GM12878 (cell line): ENCODE data around the gene KLC4. TPM values are rescaled to one million over a fixed set of nuclear protein-coding genes. Genes with fewer than 3 reads are reported as not detected.

ENCODE experiments used
- ATF3 ChIP-seq: IDR thresholded peaks from 2 replicates; pipeline ENCODE4 v1.6.1; 2011; ENCODE audit warnings: low read depth, mild to moderate bottlenecking, low read length, moderate library complexity, borderline replicate concordance; ENCODE audit errors: extremely low read depth
- ATF7 ChIP-seq: fragments of 450-650 bp; IDR thresholded peaks from 2 replicates; pipeline ENCODE4 v1.6.1; 2016; ENCODE audit warnings: low read depth, mild to moderate bottlenecking
- CHD4 ChIP-seq: fragments of 200-600 bp; sonication (generic); IDR thresholded peaks from 2 replicates; pipeline ENCODE4 v1.6.1; 2016; ENCODE audit warnings: mild to moderate bottlenecking
- CREM ChIP-seq: IDR thresholded peaks from 2 replicates; pipeline ENCODE4 v1.6.1; 2014; ENCODE audit warnings: antibody characterized with exemption, low read depth
- CTCF ChIP-seq, 3 experiments: IDR thresholded peaks in 2 of 3; conservative IDR thresholded peaks in 1 of 3; 2 replicates each; pipeline ENCODE4 v1.5.1; 2011; ENCODE audit warnings: low read depth in 3 of 3, low read length in 3 of 3, mild to moderate bottlenecking in 3 of 3, control low read depth in 2 of 3, moderate library complexity in 2 of 3, inconsistent platforms in 1 of 3, mixed read lengths in 1 of 3; ENCODE audit not compliant: control insufficient read depth in 2 of 3, insufficient read depth in 1 of 3; ENCODE audit errors: extremely low read depth in 1 of 3
- EP300 ChIP-seq, 2 experiments: fragments of 150-350 bp in 1 of 2; IDR thresholded peaks; 2 replicates each; pipeline ENCODE4 v1.6.1; 2011 to 2012; ENCODE audit warnings: low read depth in 2 of 2, low read length in 2 of 2, borderline replicate concordance in 1 of 2, improper control_type of control experiment in 1 of 2, inconsistent platforms in 1 of 2; ENCODE audit not compliant: control insufficient read depth in 1 of 2
- HDAC2 ChIP-seq: fragments of 200-600 bp; sonication (generic); IDR thresholded peaks from 2 replicates; pipeline ENCODE4 v1.6.1; 2017
- MLLT1 ChIP-seq: fragments of 450-650 bp; IDR thresholded peaks from 2 replicates; pipeline ENCODE4 v1.6.1; 2016; ENCODE audit warnings: mild to moderate bottlenecking
- PAX5 ChIP-seq: IDR thresholded peaks from 2 replicates; pipeline ENCODE4 v1.6.1; 2011; ENCODE audit warnings: low read depth, low read length, borderline replicate concordance
- PAX8 ChIP-seq: fragments of 450-650 bp; IDR thresholded peaks from 2 replicates; pipeline ENCODE4 v1.6.1; 2017; ENCODE audit warnings: mild to moderate bottlenecking, moderate library complexity
- RAD51 ChIP-seq: fragments of 450-650 bp; IDR thresholded peaks from 2 replicates; pipeline ENCODE4 v1.6.1; 2016; ENCODE audit warnings: moderate library complexity, mild to moderate bottlenecking, inconsistent platforms
- SIX5 ChIP-seq: IDR thresholded peaks from 2 replicates; pipeline ENCODE4 v1.6.1; 2011; ENCODE audit warnings: mild to moderate bottlenecking, low read depth, low read length, moderate library complexity; ENCODE audit not compliant: severe bottlenecking
- SKIL ChIP-seq: fragments of 450-650 bp; IDR thresholded peaks from 2 replicates; pipeline ENCODE4 v1.6.1; 2017; ENCODE audit warnings: mild to moderate bottlenecking, low read depth, inconsistent platforms; ENCODE audit not compliant: poor library complexity, severe bottlenecking
- TAF1 ChIP-seq: IDR thresholded peaks from 2 replicates; pipeline ENCODE4 v1.6.1; 2011; ENCODE audit warnings: mild to moderate bottlenecking, low read depth, low read length, borderline replicate concordance
- TBL1XR1 ChIP-seq: IDR thresholded peaks from 2 replicates; pipeline ENCODE4 v1.6.1; 2012; ENCODE audit warnings: low read depth, low read length, improper control_type of control experiment
- polyA plus RNA-seq, 11 experiments: library from polyadenylated mRNA; depleted of rRNA in 4 of 11; unstranded in 6 of 11; stranded (reverse) in 5 of 11; fragments of >200 nt; fragmentation: Nextera tagmentation in 4 of 11; fragmentation: Illumina TruSeq in 1 of 11; extraction: Ambion mirVana in 4 of 11; extraction: Trizol in 1 of 11; gene quantifications; 1 replicate in 1 of 11; 2 replicates in 10 of 11; pipeline versions ENCODE4 v1.2.1 to v1.2.3, GENCODE V29; 2011 to 2016; ENCODE audit warnings: inconsistent platforms in 2 of 11, missing spikeins in 2 of 11, low read depth in 1 of 11
- total RNA-seq, 4 experiments: library from RNA; depleted of rRNA in 3 of 4; stranded (reverse); fragments of >200 nt in 3 of 4; fragmentation: Illumina TruSeq in 1 of 4; extraction: Trizol in 1 of 4; gene quantifications; 2 replicates each; pipeline versions ENCODE4 v1.2.1 to v1.2.3, GENCODE V29; 2013 to 2021
- TF ChIP-seq, protein P1 (sequence below): fragments of 450-650 bp; IDR thresholded peaks from 2 replicates; pipeline ENCODE4 v1.6.1; 2016; ENCODE audit warnings: mild to moderate bottlenecking
- TF ChIP-seq, protein P2 (sequence below): IDR thresholded peaks from 2 replicates; pipeline ENCODE4 v1.6.1; 2012; ENCODE audit warnings: low read depth, low read length, improper control_type of control experiment

KLC4 gene
- total and polyA plus RNA-seq, 10 of the 15 experiments (the other 5 are each of a cell fraction or from before 2014, with no cell fraction given): 0.90 to 13.4 (median 6.9) TPM

DNA sequence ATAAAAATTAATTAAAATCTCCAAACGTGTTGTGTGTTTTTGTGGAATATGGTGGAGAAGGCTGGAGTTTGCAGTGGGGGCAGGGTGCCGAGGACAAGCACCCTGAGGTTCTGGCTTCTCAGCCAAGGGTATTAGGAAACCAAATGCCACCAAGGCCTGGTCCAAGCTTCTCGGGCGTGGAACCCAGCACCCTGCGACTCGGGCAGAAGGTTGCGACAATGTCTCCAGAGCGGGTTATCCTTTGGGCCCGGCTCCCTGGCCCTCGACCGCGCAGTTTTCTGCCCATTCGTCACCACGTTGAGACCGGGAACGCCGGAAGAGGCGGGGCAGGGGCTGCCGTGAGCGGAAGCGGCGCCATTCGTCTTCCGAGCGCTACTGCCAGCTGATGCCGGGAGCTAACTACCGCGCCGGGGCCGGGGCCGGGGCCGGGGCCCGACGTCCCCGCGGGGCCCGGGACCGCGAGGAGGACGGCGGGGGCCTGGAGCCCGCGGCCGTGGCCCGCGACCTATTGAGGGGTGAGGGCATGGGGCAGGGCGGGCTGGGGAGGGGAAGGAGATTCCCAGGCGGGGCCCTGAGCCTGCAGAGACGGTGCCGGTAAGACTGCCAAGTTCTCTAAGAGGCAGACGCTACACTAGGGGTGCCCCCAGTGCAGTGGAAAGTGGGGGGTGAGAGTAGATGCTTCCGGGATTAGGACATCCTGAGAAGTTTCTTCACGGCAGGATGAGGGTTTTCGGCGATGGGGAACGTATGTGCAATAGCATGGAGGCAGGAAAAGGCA is 38.0 kb upstream of the KLC4 start, which contains the start of gene RRP36 (continued):
- no peak for TF ChIP-seq MLLT1
- no peak for TF ChIP-seq PAX8
- no peak for TF ChIP-seq HDAC2
- no peak for TF ChIP-seq SIX5
- TF ChIP-seq, protein P1, sequence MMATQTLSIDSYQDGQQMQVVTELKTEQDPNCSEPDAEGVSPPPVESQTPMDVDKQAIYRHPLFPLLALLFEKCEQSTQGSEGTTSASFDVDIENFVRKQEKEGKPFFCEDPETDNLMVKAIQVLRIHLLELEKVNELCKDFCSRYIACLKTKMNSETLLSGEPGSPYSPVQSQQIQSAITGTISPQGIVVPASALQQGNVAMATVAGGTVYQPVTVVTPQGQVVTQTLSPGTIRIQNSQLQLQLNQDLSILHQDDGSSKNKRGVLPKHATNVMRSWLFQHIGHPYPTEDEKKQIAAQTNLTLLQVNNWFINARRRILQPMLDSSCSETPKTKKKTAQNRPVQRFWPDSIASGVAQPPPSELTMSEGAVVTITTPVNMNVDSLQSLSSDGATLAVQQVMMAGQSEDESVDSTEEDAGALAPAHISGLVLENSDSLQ: peak; percentile 27; the same call in 1 of the 2 replicates
- peak; percentile 64; the same call in 1 of the 2 replicates for TF ChIP-seq TAF1
- TF ChIP-seq PAX5: no peak
- TF ChIP-seq EP300 (IDR thresholded peaks at IDR 0.05; ENCODE audit: borderline replicate concordance in 1 of 2, control insufficient read depth in 1 of 2, low read depth in 2 of 2, low read length in 2 of 2): no peak
- no peak for TF ChIP-seq SKIL
- TF ChIP-seq RAD51: 0 out of 2 replicates have a peak, but pooled peaks have one; percentile 10
- TF ChIP-seq TBL1XR1: no peak
- TF ChIP-seq CHD4: no peak
- TF ChIP-seq ATF7: no peak
- no peak for TF ChIP-seq CTCF (IDR thresholded peaks at IDR 0.05 in 2 of 3, conservative IDR thresholded peaks at IDR 0.05 in 1 of 3; ENCODE audit: control insufficient read depth in 2 of 3, extremely low read depth in 1 of 3, insufficient read depth in 1 of 3, low read depth in 3 of 3, low read length in 3 of 3)
- no peak for TF ChIP-seq ATF3
- TF ChIP-seq, protein P2, sequence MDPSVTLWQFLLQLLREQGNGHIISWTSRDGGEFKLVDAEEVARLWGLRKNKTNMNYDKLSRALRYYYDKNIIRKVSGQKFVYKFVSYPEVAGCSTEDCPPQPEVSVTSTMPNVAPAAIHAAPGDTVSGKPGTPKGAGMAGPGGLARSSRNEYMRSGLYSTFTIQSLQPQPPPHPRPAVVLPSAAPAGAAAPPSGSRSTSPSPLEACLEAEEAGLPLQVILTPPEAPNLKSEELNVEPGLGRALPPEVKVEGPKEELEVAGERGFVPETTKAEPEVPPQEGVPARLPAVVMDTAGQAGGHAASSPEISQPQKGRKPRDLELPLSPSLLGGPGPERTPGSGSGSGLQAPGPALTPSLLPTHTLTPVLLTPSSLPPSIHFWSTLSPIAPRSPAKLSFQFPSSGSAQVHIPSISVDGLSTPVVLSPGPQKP: peak; percentile 31; the same call in 1 of the 2 replicates
- TF ChIP-seq CREM: peak; percentile 54; the same call in 1 of the 2 replicates
